NCI-H524 (cell line): ENCODE data around the gene STARD10.
"Not testable (repeated sequence)": the region's sequence is repeated elsewhere in the genome, so short reads cannot be mapped to it uniquely, and the experiment has no call there.

Experiments used
- DNase-seq, 2 experiments: peaks; one replicate each; lab custom pipeline; 2025; lab: John Stamatoyannopoulos, UW

The STARD10 gene, protein sequence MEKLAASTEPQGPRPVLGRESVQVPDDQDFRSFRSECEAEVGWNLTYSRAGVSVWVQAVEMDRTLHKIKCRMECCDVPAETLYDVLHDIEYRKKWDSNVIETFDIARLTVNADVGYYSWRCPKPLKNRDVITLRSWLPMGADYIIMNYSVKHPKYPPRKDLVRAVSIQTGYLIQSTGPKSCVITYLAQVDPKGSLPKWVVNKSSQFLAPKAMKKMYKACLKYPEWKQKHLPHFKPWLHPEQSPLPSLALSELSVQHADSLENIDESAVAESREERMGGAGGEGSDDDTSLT

DNA sequence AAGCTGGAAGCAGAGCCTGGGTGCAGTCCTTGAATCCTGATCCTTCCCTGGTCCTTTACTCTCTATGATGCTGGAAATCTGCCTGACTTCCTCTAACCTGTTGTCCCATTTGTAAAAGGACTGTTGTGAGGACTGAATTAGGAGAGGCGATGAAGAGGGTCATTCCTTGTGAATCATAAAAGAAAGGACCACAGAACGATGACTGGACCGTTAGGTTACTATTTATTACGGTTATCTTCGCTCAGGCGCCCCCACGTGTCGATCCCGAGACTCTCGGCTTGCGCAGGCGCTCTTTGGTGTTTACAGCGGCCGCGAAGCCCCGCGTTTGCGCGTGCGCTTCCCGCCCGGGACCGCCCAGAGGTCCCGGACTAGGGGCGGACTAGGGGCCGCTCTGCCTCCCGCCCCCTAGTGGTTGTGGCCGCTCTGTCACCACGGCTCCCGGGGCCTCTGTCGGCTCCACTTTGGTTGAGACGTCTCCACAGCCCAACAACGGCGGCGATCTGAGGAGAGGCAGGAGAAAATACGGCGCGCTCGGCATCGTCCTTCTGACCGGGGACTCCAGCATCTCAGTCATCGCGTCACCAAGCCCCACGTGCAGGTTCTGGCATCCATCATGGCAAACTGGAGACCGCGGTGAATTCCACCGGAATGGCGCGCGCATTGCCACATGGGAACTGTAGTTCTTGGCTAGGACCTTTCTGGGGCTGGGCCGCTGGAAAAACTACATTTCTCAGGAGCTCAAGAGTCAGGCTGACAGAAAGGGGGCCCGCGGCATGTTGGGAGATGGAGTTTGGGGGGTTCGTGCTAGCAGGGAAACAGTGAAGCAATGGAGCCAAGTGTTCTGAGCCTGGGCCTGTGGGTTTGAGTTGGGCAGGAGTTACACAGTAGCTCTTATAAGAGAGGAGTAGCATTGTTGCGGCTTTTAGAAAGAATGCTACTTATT, at the start of gene STARD10:
Gene STARD10 (minus strand): TSS at position 623 of the 943 bp plus-strand sequence. CDS start 12,866 bp downstream, outside the sequence.
- peak; percentile 88 to 96 for DNase-seq

DNA sequence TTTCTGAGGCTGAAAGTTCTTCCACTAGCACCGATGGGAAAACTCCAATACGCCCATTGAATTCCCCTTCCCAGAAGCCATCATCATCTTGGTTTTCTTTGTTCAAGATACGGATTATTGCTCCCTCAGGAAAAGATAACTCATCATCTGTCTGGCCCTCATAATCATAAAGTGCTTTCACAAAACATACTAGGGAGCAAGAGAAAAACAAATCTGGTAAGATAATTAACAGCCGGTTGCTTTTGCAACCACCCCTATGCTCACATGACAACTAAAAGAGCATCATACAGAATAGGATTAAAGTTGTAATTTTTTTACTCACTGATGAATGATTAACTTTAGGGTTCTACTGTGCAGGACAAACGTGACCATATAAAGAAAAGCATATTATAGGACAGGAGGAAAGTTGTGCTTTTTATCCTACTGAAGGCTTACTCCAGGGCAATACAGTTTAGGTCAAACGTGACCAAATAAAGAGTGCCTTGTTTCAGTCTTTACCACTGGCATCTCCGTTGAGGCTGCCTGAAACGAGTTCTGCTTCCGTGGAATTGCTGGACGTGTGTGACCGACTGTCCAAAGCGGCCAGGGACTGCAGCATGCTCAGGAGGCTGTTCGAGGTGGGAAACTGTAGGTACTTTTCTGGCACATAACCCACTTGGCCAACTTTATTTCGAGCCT, 48.9 kb upstream of the STARD10 start:
- no peak for DNase-seq

DNA sequence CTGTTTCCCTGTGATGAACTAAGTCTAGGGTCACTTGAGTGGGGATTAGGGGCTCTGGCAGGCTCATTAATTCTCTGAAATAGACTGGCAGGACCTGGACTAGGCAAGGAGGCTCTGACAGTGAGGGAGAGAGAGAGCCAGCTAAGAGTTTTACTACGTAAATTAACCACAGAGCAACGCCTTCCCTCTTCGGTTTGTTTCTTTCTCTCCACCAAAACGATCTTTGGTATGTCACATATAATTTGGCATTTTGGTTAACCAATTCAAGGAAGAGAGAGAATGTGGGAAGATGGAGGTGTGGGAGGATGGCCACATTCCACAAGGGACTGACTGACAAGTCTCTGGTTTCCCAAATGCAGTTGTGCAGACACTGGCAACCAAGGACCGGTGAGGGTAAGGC, 48.3 kb upstream of the STARD10 start:
- DNase-seq: peak in 1 of 2 experiments; percentile 57

DNA sequence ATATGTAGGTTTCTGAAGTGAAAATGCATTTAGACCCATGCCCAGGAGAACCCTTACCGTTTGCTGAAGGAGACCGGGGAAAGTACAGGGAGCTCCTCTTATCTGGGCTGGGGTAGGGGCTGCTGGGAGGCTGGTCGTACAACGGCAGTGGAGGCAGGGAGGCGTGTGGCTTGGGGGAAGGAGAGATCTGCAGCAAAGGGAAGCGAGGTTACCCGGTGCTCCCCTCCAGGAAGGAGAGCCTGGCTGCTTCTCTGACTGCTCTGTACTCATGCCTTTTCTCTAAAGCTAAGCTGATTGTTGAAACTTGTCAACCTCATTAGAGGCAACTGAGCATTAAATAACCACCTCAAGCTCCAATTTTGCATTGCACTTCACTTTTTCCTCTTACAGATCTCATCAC, 47.5 kb upstream of the STARD10 start:
- DNase-seq: no peak

DNA sequence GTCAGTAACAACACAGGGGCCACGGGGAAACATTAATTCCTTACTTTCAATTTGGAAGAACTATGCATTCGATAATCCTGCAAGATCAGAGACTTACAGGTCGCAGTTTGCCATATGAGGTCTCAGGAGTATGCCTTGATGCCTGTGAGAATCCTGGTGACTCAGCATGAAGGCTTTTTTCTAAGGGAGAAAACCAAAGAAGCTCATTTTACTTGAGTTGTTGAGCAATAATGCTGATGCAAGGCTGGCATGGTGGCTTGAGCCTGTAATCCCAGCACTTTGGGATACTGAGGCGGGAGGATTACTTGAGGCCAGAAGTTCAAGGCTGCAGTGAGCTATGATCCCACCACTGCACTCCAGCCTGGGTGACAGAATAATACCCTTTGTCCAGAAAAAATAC, 46.9 kb upstream of the STARD10 start:
- DNase-seq: no peak

DNA sequence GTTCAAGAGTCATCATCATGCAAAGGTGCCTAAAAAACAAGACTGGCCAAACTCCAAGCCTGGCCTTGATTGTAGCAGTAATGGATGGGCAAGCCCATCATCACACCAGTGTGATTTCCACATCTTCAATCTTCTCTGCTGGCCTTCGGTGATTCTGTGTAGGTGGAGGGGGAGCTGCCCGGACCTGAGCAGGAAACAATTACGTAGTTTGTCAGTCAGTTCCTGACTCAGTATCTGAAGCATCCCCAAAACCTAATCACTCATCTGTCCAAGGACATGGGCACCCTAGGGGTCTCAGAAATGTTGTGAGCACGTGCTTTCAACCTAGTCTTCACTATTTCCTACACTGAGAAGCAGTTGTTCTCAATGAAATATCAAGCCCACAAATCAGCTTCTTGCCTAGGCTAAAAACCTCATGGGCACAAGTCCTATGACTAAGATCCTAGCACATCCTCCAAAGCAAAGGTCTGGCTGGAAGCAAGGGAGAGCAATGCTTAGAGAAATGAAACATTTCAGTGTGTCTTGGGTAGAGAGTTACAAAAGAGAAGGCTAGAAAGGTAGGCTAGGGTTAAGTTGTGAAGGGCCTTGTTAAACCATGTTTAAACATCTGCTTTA, 45.0 kb upstream of the STARD10 start:
- DNase-seq: no peak

DNA sequence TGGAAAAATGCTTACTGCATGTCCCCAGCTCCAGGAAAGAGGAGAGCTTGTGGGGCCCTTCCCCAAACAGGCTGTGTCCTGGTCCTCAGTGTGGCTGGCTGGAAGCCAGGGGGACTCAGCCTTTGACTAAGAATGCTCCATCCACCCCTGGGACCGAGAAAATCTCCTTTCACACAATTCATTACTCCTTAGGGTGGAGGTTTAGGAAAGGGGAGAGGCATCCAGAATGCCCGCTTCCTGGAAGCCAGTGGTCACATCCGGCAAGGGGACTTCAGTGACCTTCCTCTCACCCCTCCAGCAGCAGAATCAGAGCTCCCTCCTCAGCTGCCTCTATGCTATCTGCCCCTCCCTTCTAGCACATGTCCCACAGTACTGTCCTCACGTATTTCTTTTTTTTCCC, 42.3 kb upstream of the STARD10 start:
- DNase-seq: no peak

DNA sequence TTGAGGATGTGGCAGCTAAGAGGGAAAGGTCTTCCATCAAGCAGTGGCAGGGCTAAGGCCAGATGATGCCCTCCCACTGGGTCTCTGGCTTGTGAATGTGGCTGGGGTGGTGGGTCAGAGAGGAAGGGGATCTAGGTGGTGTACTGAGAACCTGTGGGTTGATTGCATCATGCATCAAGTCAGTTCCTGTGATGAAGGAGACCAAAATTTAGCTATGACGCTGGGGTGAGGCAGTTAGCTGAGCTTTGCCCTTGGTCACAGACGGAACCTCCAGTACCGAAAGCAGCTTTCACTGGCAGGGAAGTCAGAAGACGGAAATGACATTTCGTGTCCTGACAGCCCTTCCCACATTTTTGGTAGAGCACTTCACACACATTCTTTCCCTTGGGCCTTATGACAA, 41.1 kb upstream of the STARD10 start:
- no peak for DNase-seq

DNA sequence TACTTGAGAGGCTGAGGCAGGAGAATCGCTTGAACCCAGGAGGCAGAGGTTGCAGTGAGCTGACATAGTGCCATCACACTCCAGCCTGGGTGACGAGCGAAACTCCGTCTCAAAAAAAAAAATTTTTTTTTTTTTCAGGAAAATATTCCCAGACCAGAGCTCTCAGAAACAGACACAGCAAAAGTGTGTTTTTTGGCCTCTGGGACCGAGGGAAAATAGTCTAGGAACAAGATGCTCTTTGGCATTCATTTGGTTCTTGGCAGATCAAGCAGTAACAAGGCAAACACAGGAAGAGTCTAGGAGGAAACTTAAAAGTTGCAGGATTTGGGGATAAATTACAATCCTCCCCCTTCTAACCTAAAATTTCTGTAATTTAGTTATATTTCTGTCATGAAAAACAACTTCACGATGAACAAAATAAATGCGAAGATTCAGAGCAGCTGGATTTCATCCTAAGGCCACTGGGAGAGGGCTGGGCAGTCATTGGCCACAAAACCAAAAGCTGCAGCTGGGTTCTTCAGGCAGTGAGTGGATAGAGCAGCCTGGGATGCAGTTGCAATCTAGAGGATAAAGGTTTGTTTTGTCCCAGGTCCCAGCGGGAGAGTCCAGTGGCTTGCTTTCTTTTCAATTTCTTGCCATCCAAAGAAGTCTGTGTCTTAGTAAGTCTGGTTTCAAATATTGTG, 40.1 kb upstream of the STARD10 start:
- DNase-seq: no peak

DNA sequence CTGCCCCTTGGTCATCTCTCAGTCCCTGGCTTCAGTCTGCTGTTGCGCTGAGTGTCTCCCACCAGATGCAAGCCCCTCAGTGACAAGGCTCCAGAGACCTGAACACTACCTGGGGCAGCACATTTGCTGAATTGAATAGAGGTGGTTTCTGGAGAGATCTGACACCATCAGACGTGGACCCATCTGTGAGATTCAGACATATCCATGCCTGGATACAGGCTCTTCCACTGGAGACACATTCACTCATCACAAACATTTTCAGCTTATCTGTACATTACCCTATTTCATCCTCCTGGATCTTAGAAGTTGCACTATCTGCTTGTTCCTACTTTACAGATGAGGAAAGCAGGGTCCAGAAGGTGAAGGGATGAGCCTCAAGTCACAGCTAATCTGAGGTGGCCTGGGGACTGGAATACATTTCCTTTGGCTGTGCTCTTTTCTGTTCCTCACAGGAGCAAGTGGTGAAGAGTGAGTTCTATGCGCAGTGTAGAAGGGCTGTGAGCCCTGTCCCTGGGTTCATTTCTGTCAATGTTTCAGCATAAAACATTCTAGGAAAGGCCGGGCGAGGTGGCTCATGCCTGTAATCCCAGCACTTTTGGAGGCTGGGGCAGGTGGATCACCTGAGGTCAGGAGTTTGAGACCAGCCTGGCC, 39.4 kb upstream of the STARD10 start:
- no peak for DNase-seq

DNA sequence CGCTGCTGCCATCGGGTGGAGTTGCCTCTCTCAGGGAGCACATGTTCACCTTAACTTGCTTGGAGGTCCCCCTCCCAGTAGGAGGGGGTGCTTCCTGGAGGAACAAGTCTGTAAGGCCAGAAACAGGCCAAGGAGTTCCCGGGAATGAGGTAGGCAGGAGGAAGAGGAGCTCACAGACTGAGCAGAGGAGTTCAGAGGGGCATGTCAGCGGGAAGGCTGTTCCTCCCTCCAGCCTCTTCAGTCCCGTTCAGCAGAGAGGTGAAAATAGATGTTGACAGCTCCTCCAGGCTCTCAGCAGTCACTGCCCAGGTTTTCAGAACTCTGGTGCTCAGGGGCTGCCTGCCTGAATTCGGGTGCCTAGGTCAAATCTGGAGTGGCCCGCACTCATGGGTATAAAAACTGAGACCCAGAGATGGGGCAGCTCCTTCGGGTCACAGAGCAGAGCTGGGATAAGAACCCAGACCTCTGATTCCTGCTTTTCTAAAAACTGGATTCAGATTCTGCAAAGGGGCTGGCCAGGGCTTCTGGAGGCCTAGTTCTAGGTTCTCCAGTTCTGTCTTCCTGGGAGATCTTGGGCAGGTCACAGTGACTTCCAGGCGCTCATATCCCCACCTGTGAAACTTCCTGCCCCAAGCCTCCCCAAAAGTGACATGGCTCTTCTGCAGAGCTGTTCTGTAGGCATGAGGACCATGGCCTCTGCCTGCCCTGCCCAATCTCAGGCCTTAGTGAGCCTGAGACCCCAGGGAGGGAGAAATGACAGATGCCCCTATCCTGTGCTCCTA, 38.6 kb upstream of the STARD10 start:
- no peak for DNase-seq

DNA sequence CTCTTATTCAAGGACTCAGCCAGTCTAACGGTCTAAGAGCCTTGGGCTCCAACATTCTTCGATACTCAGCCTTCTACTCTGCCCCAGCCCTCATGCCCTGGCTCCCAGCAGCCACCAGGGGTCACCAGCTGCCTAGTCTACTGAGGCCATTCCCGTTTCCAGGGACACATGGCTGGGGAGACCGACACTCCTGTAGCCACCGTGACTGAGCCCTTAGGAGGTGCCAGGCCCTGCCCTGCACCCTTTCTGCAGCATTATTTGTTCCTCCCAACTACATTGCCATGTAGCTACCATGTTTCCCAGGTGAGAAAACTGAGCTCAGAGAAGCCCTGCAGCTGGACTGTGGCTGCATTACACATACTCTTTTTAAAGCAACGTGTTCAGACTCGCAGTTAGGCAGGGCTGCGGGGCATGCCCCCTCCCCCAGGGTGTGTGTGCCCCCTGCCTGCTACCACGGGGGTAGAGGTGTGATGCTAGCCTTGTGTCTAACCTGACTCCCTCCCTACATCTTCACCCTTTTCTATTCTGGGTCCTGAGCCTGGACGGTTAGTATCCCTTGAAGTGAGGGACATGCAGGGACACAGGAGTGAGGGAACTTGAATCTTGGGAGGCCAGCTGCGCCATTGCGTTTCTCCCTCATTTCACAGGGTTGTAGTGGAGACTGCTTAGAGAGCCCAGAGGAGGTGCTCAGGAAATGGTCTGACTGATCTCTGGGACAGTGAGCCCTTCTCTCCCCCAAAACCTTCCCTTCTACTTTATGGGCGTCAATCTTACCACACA, 37.9 kb upstream of the STARD10 start:
- peak; percentile 38 to 72 for DNase-seq

DNA sequence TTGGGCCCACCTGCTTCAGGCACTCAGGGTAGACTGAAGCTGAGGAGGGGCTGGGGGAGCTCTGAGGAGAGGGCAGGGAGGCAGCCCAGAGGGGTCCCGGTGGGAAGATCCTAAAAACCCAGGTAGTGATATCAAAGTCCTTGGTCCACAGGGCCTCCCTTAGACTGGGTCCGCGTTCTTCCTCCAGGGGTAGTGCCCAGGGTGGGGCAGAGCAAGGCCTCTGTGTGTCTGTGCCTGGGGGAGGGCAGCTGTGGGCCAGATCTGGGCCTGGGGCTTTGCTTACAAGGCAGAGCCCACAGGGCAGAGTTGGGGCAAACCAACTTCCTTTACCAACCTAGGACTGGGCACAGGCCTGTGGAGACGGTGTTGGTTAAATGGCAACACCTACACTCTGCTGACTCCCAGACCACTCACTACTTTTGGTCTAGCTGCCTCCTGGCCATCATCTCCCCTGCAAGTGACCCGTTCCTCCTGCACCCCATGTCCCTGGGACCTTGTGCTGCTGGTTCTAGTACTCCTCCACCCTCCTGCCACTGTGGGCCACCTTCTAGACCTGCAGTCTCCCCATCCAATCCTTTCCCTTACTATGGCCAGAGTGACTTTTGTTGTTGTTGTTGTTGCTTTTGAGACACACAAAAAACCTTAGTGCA, 36.2 kb upstream of the STARD10 start:
- no peak for DNase-seq

DNA sequence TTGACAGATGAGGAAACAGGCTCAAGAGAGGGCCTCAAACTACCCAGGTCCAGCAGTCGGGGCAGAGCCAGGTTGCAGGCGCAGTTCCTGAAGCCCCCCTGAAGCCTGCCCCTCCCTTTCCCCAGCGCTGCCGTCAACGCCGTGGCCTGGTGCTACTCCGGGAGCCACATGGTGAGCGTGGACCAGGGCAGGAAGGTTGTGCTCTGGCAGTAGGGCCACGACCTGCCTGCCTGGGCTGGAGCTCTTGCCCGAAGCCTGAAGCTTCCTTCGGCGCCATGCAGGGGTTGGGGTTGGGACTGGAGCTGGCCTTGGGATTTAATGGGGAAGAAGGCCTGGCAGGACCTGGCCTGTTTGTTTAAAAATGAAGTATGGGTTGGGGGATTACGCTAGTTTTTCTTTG, 35.3 kb upstream of the STARD10 start:
- no peak for DNase-seq

DNA sequence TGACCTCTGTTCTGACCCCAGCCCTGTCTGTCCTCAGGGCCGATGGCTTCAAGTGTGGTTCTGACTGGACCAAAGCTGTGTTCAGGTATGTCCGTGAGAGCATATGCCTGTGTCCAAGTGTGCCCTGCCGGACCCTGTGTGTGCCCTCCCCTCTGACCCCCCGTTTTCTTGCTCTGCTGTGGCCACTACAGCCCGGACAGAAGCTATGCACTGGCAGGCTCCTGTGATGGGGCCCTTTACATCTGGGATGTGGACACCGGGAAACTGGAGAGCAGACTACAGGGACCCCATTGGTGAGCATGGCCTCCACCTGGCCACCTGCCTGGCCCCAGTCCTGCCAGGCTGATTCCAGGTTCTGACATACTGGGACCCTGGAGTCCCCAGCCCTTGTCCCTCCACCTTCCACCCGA, 34.9 kb upstream of the STARD10 start:
- DNase-seq: no peak

DNA sequence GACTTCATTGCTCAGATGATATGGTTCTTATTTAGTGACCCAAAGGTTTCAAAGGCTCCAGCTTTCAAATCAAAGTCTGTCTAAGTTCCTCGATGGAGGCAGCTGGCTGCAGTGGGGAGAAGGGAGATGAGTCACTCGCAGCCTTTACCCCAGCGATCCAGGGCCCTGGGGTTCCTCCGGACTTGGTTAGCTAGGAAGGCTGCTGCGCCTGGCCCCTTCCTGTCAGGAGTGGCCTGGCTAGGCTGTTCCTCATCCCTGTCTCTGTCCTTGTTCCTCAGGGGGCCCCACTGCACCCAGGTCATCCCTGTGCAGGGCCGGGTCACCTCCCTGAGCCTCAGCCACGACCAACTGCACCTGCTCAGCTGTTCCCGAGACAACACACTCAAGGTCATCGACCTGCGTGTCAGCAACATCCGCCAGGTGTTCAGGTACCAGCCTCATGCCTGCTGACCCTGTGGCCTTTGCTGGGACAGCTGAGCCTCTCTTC, 34.3 kb upstream of the STARD10 start:
- DNase-seq: no peak

DNA sequence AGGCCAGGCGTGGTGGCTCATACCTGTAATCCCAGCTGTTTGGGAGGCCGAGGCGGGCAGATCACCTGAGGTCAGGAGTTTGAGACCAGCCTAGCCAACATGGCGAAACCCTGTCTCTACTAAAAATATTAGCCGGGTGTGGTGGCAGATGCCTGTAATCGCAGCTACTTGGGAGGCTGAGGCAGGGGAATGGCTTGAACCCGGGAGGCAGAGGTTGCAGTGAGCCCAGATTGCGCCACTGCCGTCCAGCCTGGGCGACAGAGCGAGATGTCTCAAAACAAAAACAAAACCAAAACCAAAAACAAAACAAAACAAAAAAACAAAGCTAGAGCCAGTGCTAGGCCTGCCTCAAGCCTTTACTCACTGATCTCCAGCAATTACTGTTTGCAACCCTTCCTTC, 33.8 kb upstream of the STARD10 start:
- DNase-seq: not testable (repeated sequence)

DNA sequence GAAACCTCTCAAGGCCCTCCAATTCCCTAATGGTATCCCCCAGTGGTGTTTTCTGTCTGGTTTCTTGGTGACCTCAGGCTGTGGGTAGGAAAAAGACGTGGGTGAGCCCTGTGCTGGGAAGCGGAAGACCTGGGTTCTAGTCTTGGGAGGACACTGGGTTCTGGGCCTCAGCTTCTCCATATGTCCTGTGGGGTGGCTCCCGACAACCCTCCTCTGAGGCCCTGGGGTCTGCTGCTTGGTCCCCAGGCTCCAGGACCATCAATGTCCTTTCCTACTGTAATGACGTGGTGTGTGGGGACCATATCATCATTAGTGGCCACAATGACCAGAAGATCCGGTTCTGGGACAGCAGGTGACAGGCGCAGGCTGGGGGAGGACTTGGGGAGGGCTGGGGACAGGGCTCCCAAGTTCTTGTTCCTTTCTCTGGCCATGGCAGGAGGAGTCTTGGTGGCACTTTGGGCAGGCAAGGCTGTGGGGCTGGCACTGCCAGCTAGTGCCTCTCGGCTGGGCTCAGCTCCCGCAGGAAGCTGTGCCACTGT, 33.2 kb upstream of the STARD10 start:
- no peak for DNase-seq
